ENCODE data around the gene AGAP1.

The AGAP1 gene

GRCh38 chr2:236161082-236161462, 667.2 kb downstream of the AGAP1 start:
- in situ Hi-C loops (cut with MboI; ENCODE audit: low sequenced_read_pairs): no loop called here

- in situ Hi-C loops (cut with MboI; ENCODE audit: low sequenced_read_pairs): no loop called here
Observed at GRCh38 chr2:236161531-236161930, 667.7 kb downstream of the AGAP1 start.

- in situ Hi-C loops (cut with MboI; ENCODE audit: low sequenced_read_pairs): no loop called here
Observed at GRCh38 chr2:236162031-236162845, 668.4 kb downstream of the AGAP1 start.

- in situ Hi-C loops (cut with MboI; ENCODE audit: low sequenced_read_pairs): no loop called here
Observed at GRCh38 chr2:236162882-236163470, 669.1 kb downstream of the AGAP1 start.

- in situ Hi-C loops (cut with MboI; ENCODE audit: low sequenced_read_pairs): no loop called here
Observed at GRCh38 chr2:236163471-236164200, 669.8 kb downstream of the AGAP1 start.

- in situ Hi-C loops (cut with MboI; ENCODE audit: low sequenced_read_pairs): no loop called here
Observed at GRCh38 chr2:236164201-236164924, 670.5 kb downstream of the AGAP1 start.

GRCh38 chr2:236164925-236165841, 671.3 kb downstream of the AGAP1 start:
- in situ Hi-C loops (cut with MboI; ENCODE audit: low sequenced_read_pairs): no loop called here

GRCh38 chr2:236165842-236166795, 672.3 kb downstream of the AGAP1 start:
- in situ Hi-C loops (cut with MboI; ENCODE audit: low sequenced_read_pairs): no loop called here

GRCh38 chr2:236166796-236167296, 673.0 kb downstream of the AGAP1 start:
- in situ Hi-C loops (cut with MboI; ENCODE audit: low sequenced_read_pairs): no loop called here

GRCh38 chr2:236167297-236168109, 673.7 kb downstream of the AGAP1 start:
- in situ Hi-C loops (cut with MboI; ENCODE audit: low sequenced_read_pairs): no loop called here

GRCh38 chr2:236168110-236169080, 674.6 kb downstream of the AGAP1 start, which contains the start of gene GBX2:
Gene GBX2 (minus strand): TSS chr2:236168386. CDS start chr2:236167971, 415 bp downstream.
- in situ Hi-C loops (cut with MboI; ENCODE audit: low sequenced_read_pairs): no loop called here

- in situ Hi-C loops (cut with MboI; ENCODE audit: low sequenced_read_pairs): no loop called here
Observed at GRCh38 chr2:236169151-236169721, 675.4 kb downstream of the AGAP1 start.

GRCh38 chr2:236169741-236170589, 676.1 kb downstream of the AGAP1 start:
- in situ Hi-C loops (cut with MboI; ENCODE audit: low sequenced_read_pairs): no loop called here

- in situ Hi-C loops (cut with MboI; ENCODE audit: low sequenced_read_pairs): no loop called here
Observed at GRCh38 chr2:236170590-236171165, 676.8 kb downstream of the AGAP1 start.

GRCh38 chr2:236171181-236171679, 677.4 kb downstream of the AGAP1 start:
- in situ Hi-C loops (cut with MboI; ENCODE audit: low sequenced_read_pairs): no loop called here
